ENCODE measurements around the gene S1PR4. TPM values are rescaled to one million over a fixed set of nuclear protein-coding genes. Genes with fewer than 3 reads are reported as not detected.

The S1PR4 gene
- total and polyA plus RNA-seq, 4 donors = 7.3 to 40.5 (median 16.8) TPM

DNA sequence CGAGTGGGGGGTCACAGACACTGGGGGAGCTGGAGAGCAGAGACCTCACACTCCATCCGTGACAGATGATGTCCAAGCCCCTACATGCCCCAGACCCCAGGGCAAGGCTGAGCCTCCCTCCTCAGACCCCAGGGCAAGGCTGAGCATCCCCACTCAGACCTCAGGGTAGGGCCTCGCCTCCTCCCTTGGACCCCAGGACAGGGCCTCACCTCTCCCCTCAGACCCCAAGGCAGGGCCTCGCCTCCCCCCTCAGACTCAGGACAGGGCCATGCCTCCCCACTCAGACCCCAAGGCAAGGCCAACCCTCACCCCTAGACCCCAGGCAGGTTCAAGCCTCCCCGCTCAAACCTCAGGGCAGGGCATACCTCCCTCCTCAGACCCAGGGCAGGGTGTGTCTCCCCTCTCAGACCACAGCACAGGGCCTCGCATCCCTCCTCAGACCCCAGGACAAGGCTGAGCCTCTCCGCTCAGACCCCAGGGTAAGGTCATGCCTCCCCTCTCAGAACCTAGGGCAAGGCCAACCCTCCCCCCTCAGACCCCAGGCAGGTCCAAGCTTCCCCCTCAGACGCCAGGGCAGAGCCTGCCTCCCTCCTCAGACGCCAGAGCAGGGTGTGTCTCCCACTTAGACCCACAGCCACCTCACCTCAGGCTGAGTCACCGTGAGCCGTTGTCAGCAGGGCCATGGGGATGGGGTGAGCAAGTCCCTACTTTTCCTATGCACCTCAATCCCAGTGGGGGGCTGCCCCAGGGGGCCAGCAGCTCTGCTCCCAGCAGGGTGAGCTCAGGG is 1.7 kb upstream of the S1PR4 start:
- Histone ChIP-seq H3K9me3 (ENCODE audit: control insufficient read depth in 4 of 4, insufficient read depth in 3 of 4, low read length in 3 of 4) (no peaks in the 10 kb centered on the region), H3K4me1 (ENCODE audit: control insufficient read depth in 5 of 5, insufficient read depth in 5 of 5, low read length in 5 of 5) (peaks cover 0 to 23% (median 0%) of the 10 kb centered on the region in 5 donors), H3K27me3 (ENCODE audit: control insufficient read depth in 3 of 3, insufficient read depth in 3 of 3, low read length in 2 of 3) (no peaks in the 10 kb centered on the region), H3K9ac (ENCODE audit: insufficient read depth in 1 of 2, low read length in 2 of 2) (peak overlapping the region in 1 of 2 donors; percentile 55), H3K36me3 (ENCODE audit: control insufficient read depth in 4 of 4, insufficient read depth in 4 of 4, low read length in 4 of 4) (no peaks in the 10 kb centered on the region), H3K27ac (ENCODE audit: low read depth in 1 of 2, low read length in 1 of 2) (peak overlapping the region in 1 of 2 donors; percentile 95), H3K4me3 (no peak overlapping the region)
- ATAC-seq (ENCODE audit: insufficient read depth, low FRiP score) = peak; percentile 56
- TF ChIP-seq, protein P1, sequence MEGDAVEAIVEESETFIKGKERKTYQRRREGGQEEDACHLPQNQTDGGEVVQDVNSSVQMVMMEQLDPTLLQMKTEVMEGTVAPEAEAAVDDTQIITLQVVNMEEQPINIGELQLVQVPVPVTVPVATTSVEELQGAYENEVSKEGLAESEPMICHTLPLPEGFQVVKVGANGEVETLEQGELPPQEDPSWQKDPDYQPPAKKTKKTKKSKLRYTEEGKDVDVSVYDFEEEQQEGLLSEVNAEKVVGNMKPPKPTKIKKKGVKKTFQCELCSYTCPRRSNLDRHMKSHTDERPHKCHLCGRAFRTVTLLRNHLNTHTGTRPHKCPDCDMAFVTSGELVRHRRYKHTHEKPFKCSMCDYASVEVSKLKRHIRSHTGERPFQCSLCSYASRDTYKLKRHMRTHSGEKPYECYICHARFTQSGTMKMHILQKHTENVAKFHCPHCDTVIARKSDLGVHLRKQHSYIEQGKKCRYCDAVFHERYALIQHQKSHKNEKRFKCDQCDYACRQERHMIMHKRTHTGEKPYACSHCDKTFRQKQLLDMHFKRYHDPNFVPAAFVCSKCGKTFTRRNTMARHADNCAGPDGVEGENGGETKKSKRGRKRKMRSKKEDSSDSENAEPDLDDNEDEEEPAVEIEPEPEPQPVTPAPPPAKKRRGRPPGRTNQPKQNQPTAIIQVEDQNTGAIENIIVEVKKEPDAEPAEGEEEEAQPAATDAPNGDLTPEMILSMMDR (IDR thresholded peaks at IDR 0.05; ENCODE audit: control extremely low read depth, extremely low read depth) = no peak
- no peak for DNase-seq
- WGBS, 2 donors = 59 to 65% methylated on average over 11 of the region's 11 CpGs

DNA sequence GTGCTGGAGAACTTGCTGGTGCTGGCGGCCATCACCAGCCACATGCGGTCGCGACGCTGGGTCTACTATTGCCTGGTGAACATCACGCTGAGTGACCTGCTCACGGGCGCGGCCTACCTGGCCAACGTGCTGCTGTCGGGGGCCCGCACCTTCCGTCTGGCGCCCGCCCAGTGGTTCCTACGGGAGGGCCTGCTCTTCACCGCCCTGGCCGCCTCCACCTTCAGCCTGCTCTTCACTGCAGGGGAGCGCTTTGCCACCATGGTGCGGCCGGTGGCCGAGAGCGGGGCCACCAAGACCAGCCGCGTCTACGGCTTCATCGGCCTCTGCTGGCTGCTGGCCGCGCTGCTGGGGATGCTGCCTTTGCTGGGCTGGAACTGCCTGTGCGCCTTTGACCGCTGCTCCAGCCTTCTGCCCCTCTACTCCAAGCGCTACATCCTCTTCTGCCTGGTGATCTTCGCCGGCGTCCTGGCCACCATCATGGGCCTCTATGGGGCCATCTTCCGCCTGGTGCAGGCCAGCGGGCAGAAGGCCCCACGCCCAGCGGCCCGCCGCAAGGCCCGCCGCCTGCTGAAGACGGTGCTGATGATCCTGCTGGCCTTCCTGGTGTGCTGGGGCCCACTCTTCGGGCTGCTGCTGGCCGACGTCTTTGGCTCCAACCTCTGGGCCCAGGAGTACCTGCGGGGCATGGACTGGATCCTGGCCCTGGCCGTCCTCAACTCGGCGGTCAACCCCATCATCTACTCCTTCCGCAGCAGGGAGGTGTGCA is 587 bp downstream of the S1PR4 start:
- peak overlapping the region; percentile 38 for H3K4me3 ChIP-seq
- H3K4me1 ChIP-seq (ENCODE audit: control insufficient read depth in 5 of 5, insufficient read depth in 5 of 5, low read length in 5 of 5) = peaks cover 0 to 23% (median 0%) of the 10 kb centered on the region in 5 donors
- H3K9ac ChIP-seq (ENCODE audit: insufficient read depth in 1 of 2, low read length in 2 of 2) = no peak overlapping the region
- no peaks in the 10 kb centered on the region for H3K27me3 ChIP-seq (ENCODE audit: control insufficient read depth in 3 of 3, insufficient read depth in 3 of 3, low read length in 2 of 3)
- H3K9me3 ChIP-seq (ENCODE audit: control insufficient read depth in 4 of 4, insufficient read depth in 3 of 4, low read length in 3 of 4) = no peaks in the 10 kb centered on the region
- H3K27ac ChIP-seq (ENCODE audit: low read depth in 1 of 2, low read length in 1 of 2) = peak overlapping the region in 1 of 2 donors; percentile 87
- TF ChIP-seq, protein P1 (IDR thresholded peaks at IDR 0.05; ENCODE audit: control extremely low read depth, extremely low read depth) = no peak
- H3K36me3 ChIP-seq (ENCODE audit: control insufficient read depth in 4 of 4, insufficient read depth in 4 of 4, low read length in 4 of 4) = no peaks in the 10 kb centered on the region
- DNase-seq (no peak), ATAC-seq (ENCODE audit: insufficient read depth, low FRiP score) (no peak)
- WGBS, 2 donors = 42 to 61% methylated on average over 52 of the region's 52 CpGs

DNA sequence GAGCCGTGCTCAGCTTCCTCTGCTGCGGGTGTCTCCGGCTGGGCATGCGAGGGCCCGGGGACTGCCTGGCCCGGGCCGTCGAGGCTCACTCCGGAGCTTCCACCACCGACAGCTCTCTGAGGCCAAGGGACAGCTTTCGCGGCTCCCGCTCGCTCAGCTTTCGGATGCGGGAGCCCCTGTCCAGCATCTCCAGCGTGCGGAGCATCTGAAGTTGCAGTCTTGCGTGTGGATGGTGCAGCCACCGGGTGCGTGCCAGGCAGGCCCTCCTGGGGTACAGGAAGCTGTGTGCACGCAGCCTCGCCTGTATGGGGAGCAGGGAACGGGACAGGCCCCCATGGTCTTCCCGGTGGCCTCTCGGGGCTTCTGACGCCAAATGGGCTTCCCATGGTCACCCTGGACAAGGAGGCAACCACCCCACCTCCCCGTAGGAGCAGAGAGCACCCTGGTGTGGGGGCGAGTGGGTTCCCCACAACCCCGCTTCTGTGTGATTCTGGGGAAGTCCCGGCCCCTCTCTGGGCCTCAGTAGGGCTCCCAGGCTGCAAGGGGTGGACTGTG is 1.2 kb downstream of the S1PR4 start:
- TF ChIP-seq, protein P1 (IDR thresholded peaks at IDR 0.05; ENCODE audit: control extremely low read depth, extremely low read depth) = no peak
- H3K4me1 ChIP-seq (ENCODE audit: control insufficient read depth in 5 of 5, insufficient read depth in 5 of 5, low read length in 5 of 5) = peaks cover 0 to 24% (median 0%) of the 10 kb centered on the region in 5 donors
- peak overlapping the region; percentile 24 for H3K4me3 ChIP-seq
- H3K27me3 ChIP-seq (ENCODE audit: control insufficient read depth in 3 of 3, insufficient read depth in 3 of 3, low read length in 2 of 3) = no peaks in the 10 kb centered on the region
- no peaks in the 10 kb centered on the region for H3K9me3 ChIP-seq (ENCODE audit: control insufficient read depth in 4 of 4, insufficient read depth in 3 of 4, low read length in 3 of 4)
- 29 to 67% methylated on average over 31 of the region's 31 CpGs for WGBS, 2 donors
- no peaks in the 10 kb centered on the region for H3K36me3 ChIP-seq (ENCODE audit: control insufficient read depth in 4 of 4, insufficient read depth in 4 of 4, low read length in 4 of 4)
- H3K9ac ChIP-seq (ENCODE audit: insufficient read depth in 1 of 2, low read length in 2 of 2) = no peak overlapping the region
- H3K27ac ChIP-seq (ENCODE audit: low read depth in 1 of 2, low read length in 1 of 2) = peak overlapping the region in 1 of 2 donors; percentile 87
- DNase-seq (no peak), ATAC-seq (ENCODE audit: insufficient read depth, low FRiP score) (no peak)

Data from lung (tissue), 12 donors.